Measurements from ENCODE around the gene TIAL1. TPM values are rescaled to one million over a fixed set of nuclear protein-coding genes. Genes with fewer than 3 reads are reported as not detected.

Gene TIAL1
- total and polyA plus RNA-seq, 2 of the 4 experiments (the other 2 are of a cell fraction) = 28.0 to 83.5 TPM

GRCh38 chr10:119543814-119544642, 52.7 kb downstream of the TIAL1 start:
- Histone ChIP-seq H4K91ac (ENCODE audit: insufficient read depth, low read depth, low read length) (peak overlapping the region; percentile 43; the same call in 1 of the 2 replicates), H4K5ac (ENCODE audit: low read depth, low read length) (no peak overlapping the region), H2AFZ (replicated peaks; ENCODE audit: low read length, poor library complexity) (peak overlapping the region; percentile 66), H3K4me2 (ENCODE audit: low read depth, low read length) (no peak overlapping the region), H3K4me1 (ENCODE audit: control insufficient read depth, insufficient read depth, low read length) (peaks cover 12% of the 10 kb centered on the region), H2BK20ac (ENCODE audit: low read depth, low read length) (peak overlapping the region; percentile 52; the same call in 1 of the 2 replicates), H2AK5ac (ENCODE audit: low read depth, low read length) (peak overlapping the region; percentile 24; the same call in 1 of the 2 replicates), H3K23ac (ENCODE audit: low read depth, low read length) (peak overlapping the region; percentile 62), H4K20me1 (ENCODE audit: insufficient read depth, low read length) (peaks cover 29% of the 10 kb centered on the region), H4K8ac (ENCODE audit: low read depth in 2 of 2, low read length in 2 of 2) (peak overlapping the region in 1 of 2 experiments; percentile 36; a peak in 1 of 4 replicates), H2BK15ac (ENCODE audit: low read depth, low read length) (no peak overlapping the region), H3K27me3 (ENCODE audit: control insufficient read depth, insufficient read depth, low read length) (no peaks in the 10 kb centered on the region; the same call in none of the 2 replicates), H3K4me3 (ENCODE audit: insufficient read depth, low read depth, low read length) (no peak overlapping the region), H3K79me1 (ENCODE audit: low read depth in 1 of 2, low read length in 2 of 2) (peaks cover 15 to 32% of the 10 kb centered on the region in 2 experiments), H3K9ac (ENCODE audit: low read depth, low read length) (no peak overlapping the region), H3K36me3 (ENCODE audit: control insufficient read depth, insufficient read depth, low read length) (no peaks in the 10 kb centered on the region), H3K18ac (ENCODE audit: low read depth, low read length) (no peak overlapping the region), H3K4ac (ENCODE audit: low read depth, low read length) (peak overlapping the region; percentile 56), H3K56ac (ENCODE audit: extremely low read depth, insufficient read depth, low read length) (no peak overlapping the region), H3K9me3 (ENCODE audit: control insufficient read depth, insufficient read depth, low read length) (no peaks in the 10 kb centered on the region), H3K14ac (replicated peaks; ENCODE audit: low read depth, low read length) (no peak overlapping the region), H3K9me1 (ENCODE audit: insufficient read depth, low read length) (peaks cover 19% of the 10 kb centered on the region), H2BK120ac (ENCODE audit: low read depth, low read length) (peak overlapping the region; percentile 33; the same call in 1 of the 2 replicates), H2BK5ac (ENCODE audit: low read depth, low read length, poor library complexity, severe bottlenecking) (no peak overlapping the region), H2AK9ac (replicated peaks; ENCODE audit: low read depth, low read length, poor library complexity) (peak overlapping the region; percentile 66), H3K27ac (ENCODE audit: insufficient read depth, low read length) (no peak overlapping the region)
- TF ChIP-seq CTCF (conservative IDR thresholded peaks at IDR 0.05; ENCODE audit: low read depth, low read length) (no peak), RCOR1 (IDR thresholded peaks at IDR 0.05; ENCODE audit: insufficient replicate concordance, low read length) (no peak), RAD21 (IDR thresholded peaks at IDR 0.05; ENCODE audit: low read length) (no peak), CHD1 (IDR thresholded peaks at IDR 0.05; ENCODE audit: low read depth, low read length) (no peak), CEBPB (IDR thresholded peaks at IDR 0.05; ENCODE audit: low read depth, low read length) (no peak)
- WGBS, 2 experiments (ENCODE audit: extremely low coverage in 2 of 2, insufficient read length in 1 of 2) = 48% methylated on average over 5 of the region's 19 CpGs; no CpG with 5 or more reads in 1 of the 2 experiments
- in situ Hi-C loops (cut with MboI; ENCODE audit: low sequenced_read_pairs) = no loop called here
- CTCF ChIA-PET = interaction anchor here (0.6 to 2.0 kb wide), 4 partner anchors 10 to 345 kb away, joined by 3 to 7 read pairs (median 4); no protein-coding TSS in a partner anchor
- POLR2A ChIA-PET (ENCODE audit: unreplicated experiment) = interaction anchor here (0.6 kb wide), 2 partner anchors 107 to 850 kb away, joined by 3 to 4 read pairs; partner anchors contain the start of gene BAG3
- intact Hi-C loops (cut with micrococcal nuclease) = loop anchor here (1.0 to 5.0 kb wide), 5 partner anchors 49 to 345 kb away; partner anchors contain the start of genes BAG3 and GRK5
- dilution Hi-C loops (cut with HindIII; ENCODE audit: low sequenced_read_pairs, unreplicated experiment) = no loop called here
- BruUV-seq (replicated peaks) = no TSS peak
- DNase-seq = no peak
- no peak for ATAC-seq (ENCODE audit: low read depth)

All from IMR-90 (cell line).